PC-9 (cell line): ENCODE measurements around the gene C1orf216.

Experiments used
- CTCF ChIP-seq: fragments of 200-600 bp; sonication (generic); conservative IDR thresholded peaks from 2 replicates; pipeline ENCODE4 v1.6.1; 2017; ENCODE audit warnings: mixed run types, antibody characterized with exemption, mild to moderate bottlenecking, moderate library complexity
- EZH2 ChIP-seq: fragments of 200-600 bp; sonication (generic); IDR thresholded peaks from 2 replicates; pipeline ENCODE4 v1.8.0; 2017; ENCODE audit warnings: antibody characterized with exemption, low read depth

GRCh38 chr1:35753626-35754260 lies 35.1 kb upstream of the C1orf216 start:
- TF ChIP-seq CTCF, result no peak
- no peak for TF ChIP-seq EZH2
